ENCODE results near the gene CDH1. TPM values are rescaled to one million over a fixed set of nuclear protein-coding genes. Genes with fewer than 3 reads are reported as not detected.

CDH1 gene
- polyA plus RNA-seq, 1 of the 3 experiments (the other 2 are of a cell fraction), result not detected

DNA sequence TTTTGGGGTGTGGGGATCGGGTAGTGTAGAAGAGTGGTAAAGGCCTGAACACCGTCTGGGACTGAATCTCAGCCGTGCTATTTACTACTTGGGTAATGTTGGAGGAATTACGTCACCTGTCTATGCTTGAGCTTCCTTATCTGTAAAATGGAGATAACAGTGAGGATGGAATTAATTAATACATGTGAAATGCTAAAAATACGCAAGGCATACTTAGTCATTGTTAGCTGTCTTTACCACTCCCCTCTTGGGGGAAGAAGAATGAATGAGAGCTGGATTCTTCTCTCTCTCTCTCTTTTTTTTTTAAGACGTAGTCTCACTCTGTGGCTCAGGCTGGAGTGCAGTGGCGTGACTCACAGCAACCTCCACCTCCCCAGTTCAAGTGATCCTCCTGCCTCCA is 65.1 kb downstream of the CDH1 start:
- Histone ChIP-seq H2AFZ (ENCODE audit: low read depth) (no peak overlapping the region), H3K79me2 (ENCODE audit: insufficient read depth) (no peaks in the 10 kb centered on the region), H4K20me1 (ENCODE audit: insufficient read depth) (no peaks in the 10 kb centered on the region), H3K4me2 (no peak overlapping the region), H3K27ac (ENCODE audit: low read depth in 2 of 2, low read length in 1 of 2) (no peak overlapping the region), H3K9me2 (no peaks in the 10 kb centered on the region), H3K4me1 (ENCODE audit: control insufficient read depth in 1 of 2, insufficient read depth in 2 of 2, low read depth in 1 of 2, low read length in 1 of 2) (no peaks in the 10 kb centered on the region), H3K27me3 (ENCODE audit: insufficient read depth) (no peaks in the 10 kb centered on the region; the same call in 1 of the 2 replicates), H3K36me3 (replicated peaks in 1 of 2; ENCODE audit: control insufficient read depth in 1 of 2, insufficient read depth in 2 of 2, low read length in 1 of 2) (no peaks in the 10 kb centered on the region), H3K9ac (no peak overlapping the region), H3F3A (replicated peaks; ENCODE audit: insufficient read depth) (no peaks in the 10 kb centered on the region), H3K4me3 (ENCODE audit: low read depth in 2 of 2, low read length in 1 of 2) (no peak overlapping the region), H3K9me3 (no peaks in the 10 kb centered on the region)
- TF ChIP-seq NRF1 (IDR thresholded peaks at IDR 0.05; ENCODE audit: low read depth, low read length), result no peak
- no peak for TF ChIP-seq FOSL2 (IDR thresholded peaks at IDR 0.05; ENCODE audit: borderline replicate concordance, low read depth)
- no peak for TF ChIP-seq RXRA (IDR thresholded peaks at IDR 0.05; ENCODE audit: borderline replicate concordance, low read depth)
- no peak for TF ChIP-seq NFIC (IDR thresholded peaks at IDR 0.05; ENCODE audit: borderline replicate concordance)
- TF ChIP-seq, protein P1, sequence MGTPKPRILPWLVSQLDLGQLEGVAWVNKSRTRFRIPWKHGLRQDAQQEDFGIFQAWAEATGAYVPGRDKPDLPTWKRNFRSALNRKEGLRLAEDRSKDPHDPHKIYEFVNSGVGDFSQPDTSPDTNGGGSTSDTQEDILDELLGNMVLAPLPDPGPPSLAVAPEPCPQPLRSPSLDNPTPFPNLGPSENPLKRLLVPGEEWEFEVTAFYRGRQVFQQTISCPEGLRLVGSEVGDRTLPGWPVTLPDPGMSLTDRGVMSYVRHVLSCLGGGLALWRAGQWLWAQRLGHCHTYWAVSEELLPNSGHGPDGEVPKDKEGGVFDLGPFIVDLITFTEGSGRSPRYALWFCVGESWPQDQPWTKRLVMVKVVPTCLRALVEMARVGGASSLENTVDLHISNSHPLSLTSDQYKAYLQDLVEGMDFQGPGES (IDR thresholded peaks at IDR 0.05; ENCODE audit: low read depth, low read length), result no peak
- no peak for TF ChIP-seq TEAD4 (IDR thresholded peaks at IDR 0.05; ENCODE audit: borderline replicate concordance, insufficient read depth)
- no peak for TF ChIP-seq JUND (IDR thresholded peaks at IDR 0.05)
- TF ChIP-seq, protein P2, sequence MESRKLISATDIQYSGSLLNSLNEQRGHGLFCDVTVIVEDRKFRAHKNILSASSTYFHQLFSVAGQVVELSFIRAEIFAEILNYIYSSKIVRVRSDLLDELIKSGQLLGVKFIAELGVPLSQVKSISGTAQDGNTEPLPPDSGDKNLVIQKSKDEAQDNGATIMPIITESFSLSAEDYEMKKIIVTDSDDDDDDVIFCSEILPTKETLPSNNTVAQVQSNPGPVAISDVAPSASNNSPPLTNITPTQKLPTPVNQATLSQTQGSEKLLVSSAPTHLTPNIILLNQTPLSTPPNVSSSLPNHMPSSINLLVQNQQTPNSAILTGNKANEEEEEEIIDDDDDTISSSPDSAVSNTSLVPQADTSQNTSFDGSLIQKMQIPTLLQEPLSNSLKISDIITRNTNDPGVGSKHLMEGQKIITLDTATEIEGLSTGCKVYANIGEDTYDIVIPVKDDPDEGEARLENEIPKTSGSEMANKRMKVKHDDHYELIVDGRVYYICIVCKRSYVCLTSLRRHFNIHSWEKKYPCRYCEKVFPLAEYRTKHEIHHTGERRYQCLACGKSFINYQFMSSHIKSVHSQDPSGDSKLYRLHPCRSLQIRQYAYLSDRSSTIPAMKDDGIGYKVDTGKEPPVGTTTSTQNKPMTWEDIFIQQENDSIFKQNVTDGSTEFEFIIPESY (IDR thresholded peaks at IDR 0.05; ENCODE audit: borderline replicate concordance, low read depth), result no peak
- no peak for TF ChIP-seq MXI1 (IDR thresholded peaks at IDR 0.05; ENCODE audit: low read depth, low read length)
- TF ChIP-seq, protein P3, sequence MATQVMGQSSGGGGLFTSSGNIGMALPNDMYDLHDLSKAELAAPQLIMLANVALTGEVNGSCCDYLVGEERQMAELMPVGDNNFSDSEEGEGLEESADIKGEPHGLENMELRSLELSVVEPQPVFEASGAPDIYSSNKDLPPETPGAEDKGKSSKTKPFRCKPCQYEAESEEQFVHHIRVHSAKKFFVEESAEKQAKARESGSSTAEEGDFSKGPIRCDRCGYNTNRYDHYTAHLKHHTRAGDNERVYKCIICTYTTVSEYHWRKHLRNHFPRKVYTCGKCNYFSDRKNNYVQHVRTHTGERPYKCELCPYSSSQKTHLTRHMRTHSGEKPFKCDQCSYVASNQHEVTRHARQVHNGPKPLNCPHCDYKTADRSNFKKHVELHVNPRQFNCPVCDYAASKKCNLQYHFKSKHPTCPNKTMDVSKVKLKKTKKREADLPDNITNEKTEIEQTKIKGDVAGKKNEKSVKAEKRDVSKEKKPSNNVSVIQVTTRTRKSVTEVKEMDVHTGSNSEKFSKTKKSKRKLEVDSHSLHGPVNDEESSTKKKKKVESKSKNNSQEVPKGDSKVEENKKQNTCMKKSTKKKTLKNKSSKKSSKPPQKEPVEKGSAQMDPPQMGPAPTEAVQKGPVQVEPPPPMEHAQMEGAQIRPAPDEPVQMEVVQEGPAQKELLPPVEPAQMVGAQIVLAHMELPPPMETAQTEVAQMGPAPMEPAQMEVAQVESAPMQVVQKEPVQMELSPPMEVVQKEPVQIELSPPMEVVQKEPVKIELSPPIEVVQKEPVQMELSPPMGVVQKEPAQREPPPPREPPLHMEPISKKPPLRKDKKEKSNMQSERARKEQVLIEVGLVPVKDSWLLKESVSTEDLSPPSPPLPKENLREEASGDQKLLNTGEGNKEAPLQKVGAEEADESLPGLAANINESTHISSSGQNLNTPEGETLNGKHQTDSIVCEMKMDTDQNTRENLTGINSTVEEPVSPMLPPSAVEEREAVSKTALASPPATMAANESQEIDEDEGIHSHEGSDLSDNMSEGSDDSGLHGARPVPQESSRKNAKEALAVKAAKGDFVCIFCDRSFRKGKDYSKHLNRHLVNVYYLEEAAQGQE (IDR thresholded peaks at IDR 0.05; ENCODE audit: low read depth, low read length), result no peak
- no peak for TF ChIP-seq GATA2 (CRISPR knock-in tag; IDR thresholded peaks at IDR 0.05)
- ChIA-PET POLR2A (no interaction called here), CTCF (interaction anchor here (4.6 to 6.2 kb wide), 2 partner anchors 212 to 274 kb away, joined by 36 to 52 read pairs; no protein-coding TSS in a partner anchor)
- 67% methylated on average over 7 of the region's 7 CpGs for WGBS (ENCODE audit: low lambda C conversion rate)
- no peak for DNase-seq

Data from SK-N-SH (cell line).